Measurements from ENCODE around the gene NCK2. TPM values are rescaled to one million over a fixed set of nuclear protein-coding genes. Genes with fewer than 3 reads are reported as not detected.

The NCK2 gene
- total RNA-seq, 1 donor from 2014 or later = 55.2 TPM

DNA sequence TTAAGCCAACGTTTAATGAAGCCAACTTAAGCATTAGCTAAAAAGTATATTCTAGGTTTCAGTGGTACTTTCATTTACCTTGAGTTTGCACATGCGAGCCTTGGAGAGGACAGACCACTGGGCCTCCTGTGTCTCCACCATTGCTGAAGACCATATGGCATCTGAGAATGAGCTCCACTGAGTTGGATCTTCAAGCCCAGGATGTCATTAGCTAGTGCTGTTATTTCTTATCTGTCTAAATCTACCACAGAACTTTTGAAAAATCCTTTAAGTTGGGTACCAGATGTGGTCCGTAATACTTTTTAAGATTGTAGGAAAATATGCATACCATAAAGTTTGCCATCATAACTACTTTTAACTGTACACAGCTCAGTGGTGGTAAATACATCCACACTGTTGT lies 161.8 kb downstream of the NCK2 start:
- Mint-ChIP-seq H3K27ac (ENCODE audit: unreplicated experiment) (no peak overlapping the region), H3K36me3 (ENCODE audit: low read depth) (no peaks in the 10 kb centered on the region), H3K9me3 (ENCODE audit: low read depth) (no peaks in the 10 kb centered on the region), H3K4me3 (ENCODE audit: unreplicated experiment) (no peak overlapping the region), H3K4me1 (ENCODE audit: low read depth) (peaks cover 19% of the 10 kb centered on the region), H3K27me3 (ENCODE audit: low read depth) (no peaks in the 10 kb centered on the region)
- TF ChIP-seq, protein P1, sequence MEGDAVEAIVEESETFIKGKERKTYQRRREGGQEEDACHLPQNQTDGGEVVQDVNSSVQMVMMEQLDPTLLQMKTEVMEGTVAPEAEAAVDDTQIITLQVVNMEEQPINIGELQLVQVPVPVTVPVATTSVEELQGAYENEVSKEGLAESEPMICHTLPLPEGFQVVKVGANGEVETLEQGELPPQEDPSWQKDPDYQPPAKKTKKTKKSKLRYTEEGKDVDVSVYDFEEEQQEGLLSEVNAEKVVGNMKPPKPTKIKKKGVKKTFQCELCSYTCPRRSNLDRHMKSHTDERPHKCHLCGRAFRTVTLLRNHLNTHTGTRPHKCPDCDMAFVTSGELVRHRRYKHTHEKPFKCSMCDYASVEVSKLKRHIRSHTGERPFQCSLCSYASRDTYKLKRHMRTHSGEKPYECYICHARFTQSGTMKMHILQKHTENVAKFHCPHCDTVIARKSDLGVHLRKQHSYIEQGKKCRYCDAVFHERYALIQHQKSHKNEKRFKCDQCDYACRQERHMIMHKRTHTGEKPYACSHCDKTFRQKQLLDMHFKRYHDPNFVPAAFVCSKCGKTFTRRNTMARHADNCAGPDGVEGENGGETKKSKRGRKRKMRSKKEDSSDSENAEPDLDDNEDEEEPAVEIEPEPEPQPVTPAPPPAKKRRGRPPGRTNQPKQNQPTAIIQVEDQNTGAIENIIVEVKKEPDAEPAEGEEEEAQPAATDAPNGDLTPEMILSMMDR (IDR thresholded peaks at IDR 0.05) = no peak
- DNase-seq (ENCODE audit: low spot score) = no peak

DNA sequence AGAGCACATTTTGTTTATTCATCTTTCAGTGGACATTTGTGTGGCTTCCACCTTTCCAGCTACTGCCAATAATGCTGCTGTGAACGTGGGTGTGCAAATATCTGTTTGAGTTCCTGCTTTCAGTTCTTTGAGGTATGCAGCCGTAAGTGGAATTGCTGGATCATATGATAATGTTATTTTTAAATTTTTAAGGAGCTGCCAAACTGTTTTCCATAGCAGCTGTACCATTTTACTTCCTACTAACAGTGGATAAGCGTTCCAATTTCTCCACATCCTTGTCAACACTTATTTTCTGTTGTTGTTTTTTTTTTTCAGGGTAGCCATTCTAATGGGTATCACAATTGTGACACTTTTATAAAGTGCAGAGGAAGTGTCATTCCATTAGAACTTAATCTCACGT lies 162.5 kb downstream of the NCK2 start:
- Mint-ChIP-seq H3K4me1 (ENCODE audit: low read depth) (peaks cover 19% of the 10 kb centered on the region), H3K36me3 (ENCODE audit: low read depth) (no peaks in the 10 kb centered on the region), H3K4me3 (ENCODE audit: unreplicated experiment) (no peak overlapping the region), H3K27me3 (ENCODE audit: low read depth) (no peaks in the 10 kb centered on the region), H3K27ac (ENCODE audit: unreplicated experiment) (peak overlapping the region; percentile 20), H3K9me3 (ENCODE audit: low read depth) (no peaks in the 10 kb centered on the region)
- TF ChIP-seq, protein P1 (IDR thresholded peaks at IDR 0.05) = no peak
- no peak for DNase-seq (ENCODE audit: low spot score)

DNA sequence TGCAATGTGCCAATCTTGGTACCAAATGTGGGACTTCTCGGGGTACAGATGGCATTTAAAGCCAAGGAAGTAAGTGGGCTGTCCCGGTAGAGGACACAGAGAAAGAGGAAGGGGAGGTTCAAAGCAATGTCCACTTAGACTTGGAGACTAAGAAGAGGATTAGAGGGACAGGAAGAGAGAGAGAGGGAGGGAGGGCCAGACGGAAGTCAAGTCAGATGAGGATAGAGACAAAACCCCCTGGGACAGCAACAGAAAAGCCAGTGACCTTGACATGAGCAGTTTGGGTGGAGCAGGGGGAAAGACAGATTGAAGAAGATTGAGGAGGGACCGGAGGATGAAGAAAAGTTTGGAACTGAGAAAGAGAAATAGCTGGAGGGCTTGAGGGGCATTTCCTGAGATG lies 164.5 kb downstream of the NCK2 start:
- peaks cover 19% of the 10 kb centered on the region for H3K4me1 Mint-ChIP-seq (ENCODE audit: low read depth)
- no peak for DNase-seq (ENCODE audit: low spot score)
- H3K36me3 Mint-ChIP-seq (ENCODE audit: low read depth) = peaks cover 2% of the 10 kb centered on the region
- no peak overlapping the region for H3K4me3 Mint-ChIP-seq (ENCODE audit: unreplicated experiment)
- H3K9me3 Mint-ChIP-seq (ENCODE audit: low read depth) = peaks cover 2% of the 10 kb centered on the region
- H3K27me3 Mint-ChIP-seq (ENCODE audit: low read depth) = no peaks in the 10 kb centered on the region
- TF ChIP-seq, protein P1 (IDR thresholded peaks at IDR 0.05) = no peak
- H3K27ac Mint-ChIP-seq (ENCODE audit: unreplicated experiment) = no peak overlapping the region

DNA sequence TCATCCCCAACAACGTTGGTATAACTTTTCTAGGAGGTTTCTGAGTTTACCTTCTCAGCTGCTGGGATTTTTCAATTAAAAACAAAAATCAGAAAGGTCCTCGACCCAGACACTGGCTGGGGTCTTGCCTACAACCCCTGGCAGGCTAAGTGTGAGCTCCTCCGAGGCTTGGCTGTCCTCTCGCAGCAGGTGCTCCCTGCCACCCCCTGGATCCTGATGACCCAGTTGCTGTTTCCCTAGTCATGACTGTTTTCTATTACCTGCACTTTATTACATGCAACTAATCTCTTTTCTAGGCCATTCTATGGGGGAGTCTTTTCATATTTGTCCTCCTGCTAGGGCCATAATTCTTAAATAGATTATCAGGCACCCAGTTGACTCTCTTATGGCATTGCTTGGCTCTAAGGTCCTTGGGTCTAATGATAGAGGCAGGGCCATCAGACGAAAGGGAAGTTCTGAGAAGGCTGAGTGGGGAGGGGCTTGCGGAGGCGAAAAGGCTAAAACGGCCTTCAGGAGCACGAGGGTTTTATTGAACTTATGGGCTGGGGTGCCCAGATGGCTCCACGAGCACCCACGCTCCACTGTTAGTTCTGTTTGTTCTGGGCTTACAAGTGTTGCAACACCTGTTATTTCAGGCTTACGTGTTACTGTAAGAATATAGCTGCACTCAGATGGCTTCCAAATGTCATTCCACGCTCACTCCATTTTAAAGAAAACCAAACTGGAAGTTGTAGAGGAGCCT lies 166.0 kb downstream of the NCK2 start:
- no peak overlapping the region for H3K4me3 Mint-ChIP-seq (ENCODE audit: unreplicated experiment)
- no peak overlapping the region for H3K27ac Mint-ChIP-seq (ENCODE audit: unreplicated experiment)
- H3K4me1 Mint-ChIP-seq (ENCODE audit: low read depth) = peaks cover 19% of the 10 kb centered on the region
- H3K9me3 Mint-ChIP-seq (ENCODE audit: low read depth) = peaks cover 14% of the 10 kb centered on the region
- TF ChIP-seq, protein P1 (IDR thresholded peaks at IDR 0.05) = no peak
- H3K36me3 Mint-ChIP-seq (ENCODE audit: low read depth) = peaks cover 8% of the 10 kb centered on the region
- no peak for DNase-seq (ENCODE audit: low spot score)
- no peaks in the 10 kb centered on the region for H3K27me3 Mint-ChIP-seq (ENCODE audit: low read depth)

DNA sequence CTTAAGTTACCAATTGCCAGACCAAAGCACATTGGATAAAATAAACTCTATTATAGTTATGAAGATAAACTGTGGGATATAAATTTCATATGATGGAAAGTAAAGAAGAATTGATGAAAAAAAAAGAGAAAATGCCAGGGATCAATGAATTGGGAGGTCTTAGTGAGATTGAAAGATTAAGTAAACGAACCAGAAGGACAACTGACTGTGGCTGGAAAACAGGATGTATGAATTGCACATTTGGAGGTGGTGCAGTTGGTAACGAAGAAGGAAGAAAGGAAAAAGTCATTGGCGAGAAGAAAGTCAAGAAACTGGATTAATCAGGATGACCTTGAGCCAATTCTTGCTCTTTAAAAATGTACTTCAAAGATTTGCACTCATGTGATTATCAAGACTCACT lies 166.7 kb downstream of the NCK2 start:
- Mint-ChIP-seq H3K27me3 (ENCODE audit: low read depth) (no peaks in the 10 kb centered on the region), H3K36me3 (ENCODE audit: low read depth) (peaks cover 8% of the 10 kb centered on the region), H3K4me1 (ENCODE audit: low read depth) (peaks cover 19% of the 10 kb centered on the region), H3K27ac (ENCODE audit: unreplicated experiment) (no peak overlapping the region), H3K4me3 (ENCODE audit: unreplicated experiment) (no peak overlapping the region), H3K9me3 (ENCODE audit: low read depth) (peaks cover 17% of the 10 kb centered on the region)
- DNase-seq (ENCODE audit: low spot score) = no peak
- TF ChIP-seq, protein P1 (IDR thresholded peaks at IDR 0.05) = no peak
